PC-9 (cell line): ENCODE results near the gene OR56A5.

Source experiments
- EZH2 ChIP-seq: fragments of 200-600 bp; sonication (generic); IDR thresholded peaks from 2 replicates; pipeline ENCODE4 v1.8.0; 2017; ENCODE audit warnings: antibody characterized with exemption, low read depth
- TF ChIP-seq, protein P1 (sequence below): fragments of 200-600 bp; sonication (generic); conservative IDR thresholded peaks from 2 replicates; pipeline ENCODE4 v1.6.1; 2017; ENCODE audit warnings: mixed run types, antibody characterized with exemption, mild to moderate bottlenecking, moderate library complexity

DNA sequence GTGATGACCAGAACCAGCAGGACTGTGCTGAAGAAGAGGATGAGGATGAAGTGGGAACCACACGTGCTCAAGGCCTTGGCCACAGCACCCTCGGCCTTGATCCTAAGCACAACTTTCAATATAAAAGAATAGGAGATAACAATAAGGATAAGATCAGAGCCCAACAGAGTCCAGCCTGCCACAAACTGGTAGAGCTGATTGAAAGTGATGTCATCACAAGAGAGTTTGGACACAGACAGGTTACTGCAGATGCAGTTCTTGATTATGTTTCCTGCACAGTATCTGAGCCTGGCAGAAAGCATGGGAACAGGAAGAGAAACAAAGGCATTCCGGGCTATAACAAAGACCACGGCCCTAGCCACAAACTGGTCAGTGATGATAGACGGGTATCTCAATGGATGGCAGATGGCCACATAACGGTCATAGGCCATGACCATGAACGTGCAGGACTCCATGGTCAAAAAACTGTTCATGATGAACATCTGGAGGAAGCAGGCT, 34.0 kb upstream of the OR56A5 start:
- TF ChIP-seq, protein P1, sequence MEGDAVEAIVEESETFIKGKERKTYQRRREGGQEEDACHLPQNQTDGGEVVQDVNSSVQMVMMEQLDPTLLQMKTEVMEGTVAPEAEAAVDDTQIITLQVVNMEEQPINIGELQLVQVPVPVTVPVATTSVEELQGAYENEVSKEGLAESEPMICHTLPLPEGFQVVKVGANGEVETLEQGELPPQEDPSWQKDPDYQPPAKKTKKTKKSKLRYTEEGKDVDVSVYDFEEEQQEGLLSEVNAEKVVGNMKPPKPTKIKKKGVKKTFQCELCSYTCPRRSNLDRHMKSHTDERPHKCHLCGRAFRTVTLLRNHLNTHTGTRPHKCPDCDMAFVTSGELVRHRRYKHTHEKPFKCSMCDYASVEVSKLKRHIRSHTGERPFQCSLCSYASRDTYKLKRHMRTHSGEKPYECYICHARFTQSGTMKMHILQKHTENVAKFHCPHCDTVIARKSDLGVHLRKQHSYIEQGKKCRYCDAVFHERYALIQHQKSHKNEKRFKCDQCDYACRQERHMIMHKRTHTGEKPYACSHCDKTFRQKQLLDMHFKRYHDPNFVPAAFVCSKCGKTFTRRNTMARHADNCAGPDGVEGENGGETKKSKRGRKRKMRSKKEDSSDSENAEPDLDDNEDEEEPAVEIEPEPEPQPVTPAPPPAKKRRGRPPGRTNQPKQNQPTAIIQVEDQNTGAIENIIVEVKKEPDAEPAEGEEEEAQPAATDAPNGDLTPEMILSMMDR, result no peak
- no peak for TF ChIP-seq EZH2
